ENCODE measurements around the gene ZNF526.
A peak's percentile ranks its signal among the peaks of the same experiment; 100 is the strongest.

Gene ZNF526

DNA sequence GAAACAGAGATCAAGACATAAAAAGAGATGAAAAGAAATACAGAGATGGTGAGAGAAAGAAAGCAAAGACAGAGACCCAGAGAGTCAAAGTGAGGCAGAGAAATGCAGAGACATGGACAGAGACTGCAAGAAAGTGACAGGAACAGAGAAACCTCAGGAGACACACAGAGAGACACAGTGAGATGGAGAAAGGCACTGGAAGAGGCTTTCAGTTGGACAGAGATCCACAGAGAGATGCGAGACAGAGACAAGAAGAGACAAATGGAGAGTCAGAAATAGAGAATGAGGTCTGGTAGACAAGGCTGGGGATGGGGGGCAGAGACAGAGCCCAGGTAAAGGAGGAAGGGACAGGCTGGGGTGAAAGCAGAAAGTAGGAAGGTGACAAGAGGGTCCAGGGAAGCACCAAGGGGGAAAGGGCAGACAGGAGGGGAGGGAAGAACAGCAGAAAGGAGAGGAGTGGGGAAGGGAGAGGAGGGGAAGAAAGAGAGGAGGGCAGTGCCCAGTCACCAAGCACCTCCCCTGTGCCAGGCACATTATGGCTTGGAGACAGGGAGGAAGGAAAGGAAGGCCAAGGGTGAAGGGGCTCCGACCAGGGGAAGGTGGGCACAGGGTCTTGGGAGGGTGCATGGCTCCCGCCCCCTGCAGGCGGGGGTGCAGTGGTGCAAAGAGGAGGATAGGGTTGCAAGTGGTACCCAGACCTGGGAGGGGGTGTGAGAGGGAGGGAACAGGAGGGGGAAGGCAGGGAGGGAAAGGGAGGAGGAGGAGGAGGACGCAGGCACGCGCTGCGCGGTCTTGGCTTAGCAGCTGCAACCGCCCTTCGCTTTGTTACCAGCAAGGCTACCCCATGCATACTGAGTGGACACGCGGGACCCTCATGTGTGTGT is 41.1 kb upstream of the ZNF526 start:
- Histone ChIP-seq H3K4me3 (ENCODE audit: low read length) (no peak overlapping the region), H3K9me3 (ENCODE audit: insufficient read depth, low read depth, low read length) (no peaks in the 10 kb centered on the region), H3K9ac (ENCODE audit: low read depth, low read length) (no peak overlapping the region), H3K4me1 (ENCODE audit: insufficient read depth, low read length) (peaks cover 2% of the 10 kb centered on the region; the same call in 1 of the 2 replicates), H3K27ac (ENCODE audit: low read length) (no peak overlapping the region), H3K36me3 (ENCODE audit: insufficient read depth, low read depth, low read length) (no peaks in the 10 kb centered on the region), H3K27me3 (ENCODE audit: insufficient read depth, low read length) (peaks cover 88% of the 10 kb centered on the region)

DNA sequence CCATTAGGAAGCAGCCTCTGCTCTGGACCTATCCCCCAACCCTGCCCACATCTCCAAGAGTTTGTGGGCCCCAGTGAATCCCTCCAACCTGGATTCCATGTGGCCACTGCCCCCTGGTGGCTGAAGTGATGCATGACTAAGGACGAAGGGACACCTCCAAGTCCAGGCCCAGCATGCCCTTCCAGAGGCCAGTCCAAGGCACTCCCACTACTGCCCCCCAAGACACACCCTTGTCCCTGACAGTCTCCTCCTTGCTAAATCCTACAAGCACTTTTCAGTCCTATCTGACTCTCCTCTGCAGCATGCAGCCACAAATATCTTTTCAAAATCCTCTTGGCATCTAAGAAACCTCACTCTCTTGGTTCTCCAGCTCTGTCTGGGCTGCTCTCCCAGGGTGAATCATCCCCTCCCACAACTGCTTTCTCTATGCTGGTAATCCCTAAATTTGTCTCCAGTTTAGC is 35.7 kb upstream of the ZNF526 start:
- Histone ChIP-seq H3K27me3 (ENCODE audit: insufficient read depth, low read length) (peaks cover 41% of the 10 kb centered on the region), H3K4me1 (ENCODE audit: insufficient read depth, low read length) (no peaks in the 10 kb centered on the region; the same call in 1 of the 2 replicates)

DNA sequence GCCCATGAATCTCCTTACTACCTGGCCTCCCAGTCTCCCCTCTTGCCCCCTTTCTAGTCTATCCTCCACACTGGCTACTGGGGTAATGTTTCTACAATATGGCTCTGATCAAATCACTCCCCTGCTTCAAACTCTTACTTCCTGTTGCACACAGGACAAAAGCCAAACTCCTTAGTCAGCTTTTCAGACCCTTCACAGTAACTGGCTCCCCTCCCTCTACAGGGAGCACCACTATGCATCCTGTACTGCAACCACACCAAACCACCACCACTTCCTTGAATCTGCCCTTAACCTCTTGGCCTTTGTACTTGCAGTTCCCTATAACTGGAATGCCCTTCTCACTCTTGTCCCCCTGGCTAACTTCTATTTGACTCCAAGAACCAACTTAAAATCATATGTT is 34.8 kb upstream of the ZNF526 start:
- Histone ChIP-seq H3K9me3 (ENCODE audit: insufficient read depth, low read depth, low read length) (no peaks in the 10 kb centered on the region), H3K36me3 (ENCODE audit: insufficient read depth, low read depth, low read length) (no peaks in the 10 kb centered on the region), H3K4me1 (ENCODE audit: insufficient read depth, low read length) (no peaks in the 10 kb centered on the region), H3K9ac (ENCODE audit: low read depth, low read length) (no peak overlapping the region), H3K27me3 (ENCODE audit: insufficient read depth, low read length) (peaks cover 32% of the 10 kb centered on the region), H3K27ac (ENCODE audit: low read length) (no peak overlapping the region), H3K4me3 (ENCODE audit: low read length) (no peak overlapping the region)

More for the DNA sequence above, 35.7 kb upstream of the ZNF526 start:
- no peak overlapping the region for H3K4me3 ChIP-seq (ENCODE audit: low read length)
- H3K36me3 ChIP-seq (ENCODE audit: insufficient read depth, low read depth, low read length), result no peaks in the 10 kb centered on the region
- no peak overlapping the region for H3K27ac ChIP-seq (ENCODE audit: low read length)
- no peaks in the 10 kb centered on the region for H3K9me3 ChIP-seq (ENCODE audit: insufficient read depth, low read depth, low read length)
- no peak overlapping the region for H3K9ac ChIP-seq (ENCODE audit: low read depth, low read length)

DNA sequence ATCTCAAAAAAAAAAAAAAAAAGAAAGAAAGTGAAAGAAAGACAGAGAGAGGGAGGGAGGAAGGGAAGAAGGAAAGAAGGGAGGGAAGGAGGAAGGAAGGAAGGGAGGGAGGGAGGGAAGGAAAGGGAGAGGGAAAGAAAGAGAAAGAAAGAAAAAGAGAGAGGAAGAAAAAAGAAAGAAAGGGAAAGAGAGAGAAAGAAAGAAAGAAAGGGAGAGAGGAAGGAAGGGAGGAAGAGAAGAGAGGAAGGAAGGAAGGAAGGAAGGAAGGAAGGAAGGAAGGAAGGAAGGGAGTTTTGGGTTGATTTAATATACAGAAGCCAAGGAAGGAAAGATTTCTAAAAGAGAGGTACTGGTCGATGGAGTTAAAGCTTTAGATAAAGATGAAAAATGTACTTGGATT is 31.4 kb upstream of the ZNF526 start:
- Histone ChIP-seq H3K9me3 (ENCODE audit: insufficient read depth, low read depth, low read length) (no peaks in the 10 kb centered on the region), H3K4me1 (ENCODE audit: insufficient read depth, low read length) (no peaks in the 10 kb centered on the region), H3K4me3 (ENCODE audit: low read length) (no peak overlapping the region), H3K27ac (ENCODE audit: low read length) (no peak overlapping the region), H3K9ac (ENCODE audit: low read depth, low read length) (no peak overlapping the region), H3K36me3 (ENCODE audit: insufficient read depth, low read depth, low read length) (no peaks in the 10 kb centered on the region), H3K27me3 (ENCODE audit: insufficient read depth, low read length) (peaks cover 4% of the 10 kb centered on the region)

DNA sequence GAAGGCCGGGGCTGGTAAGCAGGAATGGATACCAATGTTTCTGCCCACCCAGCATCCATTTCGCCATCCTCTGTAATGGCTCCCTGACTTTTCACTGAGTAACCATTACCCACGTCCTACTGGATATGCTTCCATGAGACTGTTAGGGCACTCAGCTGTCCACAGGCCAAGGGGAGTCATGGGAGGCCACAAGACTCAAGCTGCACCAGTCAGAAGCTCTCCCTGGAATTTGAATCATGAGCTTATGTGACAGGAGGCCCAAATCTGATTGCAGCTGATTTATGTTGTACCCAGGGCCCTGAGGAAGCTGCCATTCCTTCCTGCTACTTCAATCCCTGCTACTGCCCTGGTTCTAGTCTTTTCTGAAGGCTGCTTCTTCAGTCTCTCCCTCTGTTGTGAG is 31.0 kb upstream of the ZNF526 start:
- Histone ChIP-seq H3K4me3 (ENCODE audit: low read length) (no peak overlapping the region), H3K27me3 (ENCODE audit: insufficient read depth, low read length) (peaks cover 4% of the 10 kb centered on the region), H3K9ac (ENCODE audit: low read depth, low read length) (no peak overlapping the region), H3K36me3 (ENCODE audit: insufficient read depth, low read depth, low read length) (no peaks in the 10 kb centered on the region), H3K9me3 (ENCODE audit: insufficient read depth, low read depth, low read length) (no peaks in the 10 kb centered on the region), H3K4me1 (ENCODE audit: insufficient read depth, low read length) (no peaks in the 10 kb centered on the region), H3K27ac (ENCODE audit: low read length) (no peak overlapping the region)

DNA sequence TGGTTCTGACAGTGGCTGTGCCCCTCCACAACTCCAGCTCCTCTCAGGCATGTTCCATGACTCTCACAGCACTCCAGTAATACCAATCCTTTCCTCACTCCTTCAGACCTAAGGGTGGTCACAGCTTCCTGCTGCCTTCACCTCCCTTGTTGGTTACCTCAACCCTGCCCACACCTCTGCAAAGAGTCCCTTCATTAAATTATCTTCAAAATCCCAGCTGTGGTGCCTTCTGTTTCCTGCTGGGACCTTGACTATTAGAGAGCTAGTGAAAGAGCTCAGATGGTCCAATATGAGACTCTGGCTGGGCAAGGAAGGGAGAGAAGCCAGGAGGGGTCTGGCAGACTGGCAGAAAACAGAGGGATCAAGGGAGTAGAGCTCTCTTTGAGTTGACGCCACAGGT is 28.8 kb upstream of the ZNF526 start:
- no peak overlapping the region for H3K9ac ChIP-seq (ENCODE audit: low read depth, low read length)
- H3K9me3 ChIP-seq (ENCODE audit: insufficient read depth, low read depth, low read length), result no peaks in the 10 kb centered on the region
- H3K27ac ChIP-seq (ENCODE audit: low read length), result no peak overlapping the region
- H3K4me1 ChIP-seq (ENCODE audit: insufficient read depth, low read length), result no peaks in the 10 kb centered on the region
- H3K36me3 ChIP-seq (ENCODE audit: insufficient read depth, low read depth, low read length), result no peaks in the 10 kb centered on the region
- H3K4me3 ChIP-seq (ENCODE audit: low read length), result no peak overlapping the region
- peaks cover 3% of the 10 kb centered on the region; the same call in 1 of the 2 replicates for H3K27me3 ChIP-seq (ENCODE audit: insufficient read depth, low read length)

DNA sequence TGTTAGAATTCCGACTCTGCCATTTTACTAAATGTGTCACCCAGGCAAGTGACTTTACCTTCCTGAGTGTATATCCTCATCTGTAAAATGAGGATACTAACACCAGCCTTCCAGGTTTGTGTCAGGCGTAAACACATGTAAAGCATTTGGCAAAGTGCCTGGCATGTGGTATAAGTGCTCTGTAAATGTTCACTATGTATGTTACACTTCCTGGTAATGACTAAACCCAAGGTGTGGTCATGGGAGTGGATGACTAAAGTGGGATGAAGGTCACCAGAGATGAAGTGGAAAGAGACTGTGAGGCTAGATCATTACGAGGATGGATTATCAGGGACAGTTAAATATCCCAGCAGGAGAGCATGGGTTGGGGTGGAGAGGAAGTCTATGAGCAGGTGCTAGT is 28.3 kb upstream of the ZNF526 start:
- H3K4me1 ChIP-seq (ENCODE audit: insufficient read depth, low read length), result no peaks in the 10 kb centered on the region; the same call in 1 of the 2 replicates
- no peaks in the 10 kb centered on the region for H3K9me3 ChIP-seq (ENCODE audit: insufficient read depth, low read depth, low read length)
- no peaks in the 10 kb centered on the region for H3K36me3 ChIP-seq (ENCODE audit: insufficient read depth, low read depth, low read length)
- no peaks in the 10 kb centered on the region for H3K27me3 ChIP-seq (ENCODE audit: insufficient read depth, low read length)
- H3K4me3 ChIP-seq (ENCODE audit: low read length), result no peak overlapping the region
- H3K9ac ChIP-seq (ENCODE audit: low read depth, low read length), result no peak overlapping the region
- no peak overlapping the region for H3K27ac ChIP-seq (ENCODE audit: low read length)

DNA sequence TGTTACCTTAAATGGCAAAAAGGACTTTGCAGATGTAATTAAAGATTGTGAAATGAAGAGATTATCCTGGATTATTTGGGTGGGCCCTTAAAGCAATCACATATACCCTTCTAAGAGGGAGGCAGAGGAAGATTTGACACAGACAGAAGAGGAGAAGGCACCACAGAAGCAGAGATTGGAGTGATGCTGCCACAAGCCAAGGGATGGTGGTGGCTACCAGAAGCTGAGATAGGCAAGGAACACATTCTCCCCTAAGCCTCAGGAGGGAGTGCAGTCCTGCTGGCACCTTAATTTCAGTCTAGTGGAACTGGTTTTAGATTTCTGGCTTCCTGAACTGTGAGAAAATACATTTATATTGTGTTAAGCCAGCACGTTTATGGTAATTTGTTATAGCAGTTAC is 26.8 kb upstream of the ZNF526 start:
- no peaks in the 10 kb centered on the region for H3K9me3 ChIP-seq (ENCODE audit: insufficient read depth, low read depth, low read length)
- H3K27ac ChIP-seq (ENCODE audit: low read length), result no peak overlapping the region
- H3K4me1 ChIP-seq (ENCODE audit: insufficient read depth, low read length), result peaks cover 5% of the 10 kb centered on the region; the same call in 1 of the 2 replicates
- H3K27me3 ChIP-seq (ENCODE audit: insufficient read depth, low read length), result no peaks in the 10 kb centered on the region
- no peak overlapping the region for H3K4me3 ChIP-seq (ENCODE audit: low read length)
- H3K36me3 ChIP-seq (ENCODE audit: insufficient read depth, low read depth, low read length), result no peaks in the 10 kb centered on the region
- no peak overlapping the region for H3K9ac ChIP-seq (ENCODE audit: low read depth, low read length)

DNA sequence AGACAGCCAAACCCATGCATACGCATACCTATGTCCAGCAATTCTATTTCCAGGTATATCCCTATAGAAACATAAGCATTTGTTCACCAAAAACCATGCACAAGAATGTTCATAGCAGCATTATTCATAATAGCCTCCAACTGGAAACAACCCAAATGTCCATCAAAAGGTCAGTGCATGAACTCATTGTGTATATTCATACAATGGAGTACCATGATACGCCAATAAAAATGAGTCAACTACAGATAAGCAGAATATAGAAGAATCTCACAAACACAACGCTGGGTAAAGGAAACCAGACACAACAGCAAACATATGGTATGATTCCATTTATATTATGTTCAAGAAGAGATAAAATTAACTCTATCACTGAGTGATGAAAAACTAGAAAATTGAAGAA is 26.4 kb upstream of the ZNF526 start:
- Histone ChIP-seq H3K36me3 (ENCODE audit: insufficient read depth, low read depth, low read length) (peaks cover 3% of the 10 kb centered on the region), H3K4me1 (ENCODE audit: insufficient read depth, low read length) (peaks cover 5% of the 10 kb centered on the region; the same call in 1 of the 2 replicates), H3K9me3 (ENCODE audit: insufficient read depth, low read depth, low read length) (no peaks in the 10 kb centered on the region), H3K9ac (ENCODE audit: low read depth, low read length) (no peak overlapping the region), H3K27ac (ENCODE audit: low read length) (no peak overlapping the region), H3K4me3 (ENCODE audit: low read length) (no peak overlapping the region), H3K27me3 (ENCODE audit: insufficient read depth, low read length) (no peaks in the 10 kb centered on the region)

DNA sequence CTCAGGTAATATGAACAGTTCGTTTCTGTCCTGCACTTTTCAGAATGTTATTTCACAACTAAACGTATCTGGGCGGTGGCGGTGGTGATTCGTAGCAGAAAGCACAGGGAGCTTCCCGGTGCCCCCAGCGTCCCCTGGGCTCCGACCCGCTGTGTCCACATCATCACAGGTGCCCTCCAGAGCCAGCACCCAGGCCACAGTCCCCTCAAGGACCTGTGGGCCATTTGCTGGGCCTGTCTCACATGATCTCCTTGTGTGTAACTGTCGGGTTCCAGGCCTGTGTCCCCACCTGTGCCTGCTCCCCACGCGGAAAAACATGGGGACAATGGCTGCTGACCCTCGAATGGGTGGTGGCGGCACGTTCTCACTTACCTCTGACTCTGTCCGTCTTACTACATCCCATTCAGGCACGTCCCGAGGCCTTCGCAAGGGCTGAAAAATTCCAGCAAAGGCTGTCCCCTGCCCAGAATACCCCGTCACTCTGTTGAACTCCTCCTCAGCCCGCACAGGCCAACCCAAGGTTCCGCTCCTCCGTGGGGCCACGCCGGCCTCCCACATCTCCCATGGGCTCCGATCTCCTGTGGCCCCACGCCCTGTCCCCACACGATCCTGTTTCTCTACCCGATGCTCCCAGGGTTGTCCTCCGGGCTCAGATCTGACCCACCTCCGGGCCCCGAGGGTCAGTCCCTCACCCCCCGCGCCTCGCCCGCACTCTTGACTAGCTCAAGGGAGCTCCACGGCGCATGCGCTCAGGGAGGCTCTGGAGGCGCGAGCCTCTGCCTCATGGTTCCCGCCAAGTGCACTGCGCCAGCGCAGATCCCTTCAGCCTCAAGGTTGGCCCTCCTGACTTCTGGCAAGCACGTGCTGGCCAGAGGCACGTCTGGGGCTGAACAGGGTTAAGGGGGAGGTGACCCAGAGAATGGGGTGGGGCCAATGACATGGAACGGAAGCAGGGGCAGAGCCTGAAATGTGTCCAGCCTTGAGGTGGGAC is 23.8 kb upstream of the ZNF526 start:
- Histone ChIP-seq H3K36me3 (ENCODE audit: insufficient read depth, low read depth, low read length) (peaks cover 26% of the 10 kb centered on the region), H3K9ac (ENCODE audit: low read depth, low read length) (no peak overlapping the region), H3K27me3 (ENCODE audit: insufficient read depth, low read length) (no peaks in the 10 kb centered on the region), H3K4me3 (ENCODE audit: low read length) (no peak overlapping the region), H3K9me3 (ENCODE audit: insufficient read depth, low read depth, low read length) (no peaks in the 10 kb centered on the region), H3K4me1 (ENCODE audit: insufficient read depth, low read length) (peaks cover 5% of the 10 kb centered on the region; the same call in 1 of the 2 replicates), H3K27ac (ENCODE audit: low read length) (no peak overlapping the region)

DNA sequence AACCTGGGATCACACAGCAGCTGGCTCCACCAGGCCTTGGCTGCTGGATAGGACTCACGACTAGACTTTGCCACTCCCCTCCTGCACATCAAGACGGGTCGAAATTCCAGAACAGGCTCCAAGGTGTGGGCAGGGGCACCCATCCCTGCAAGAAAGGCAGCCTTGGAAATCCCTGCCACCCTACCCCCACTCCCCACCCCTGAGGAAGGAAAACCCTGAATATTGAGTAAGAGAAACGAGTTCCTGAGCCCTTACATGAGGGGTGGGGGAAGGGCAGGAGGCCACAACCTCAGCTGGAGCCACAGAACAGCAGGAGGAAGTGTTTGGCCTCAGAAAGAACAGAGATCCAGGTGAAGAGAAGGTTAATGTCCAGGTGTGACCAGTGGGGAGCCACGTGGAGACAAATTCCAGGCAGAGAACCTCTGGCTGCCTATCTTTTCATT is 22.7 kb upstream of the ZNF526 start:
- Histone ChIP-seq H3K4me3 (ENCODE audit: low read length) (no peak overlapping the region), H3K4me1 (ENCODE audit: insufficient read depth, low read length) (peaks cover 5% of the 10 kb centered on the region; the same call in 1 of the 2 replicates), H3K27ac (ENCODE audit: low read length) (no peak overlapping the region), H3K9me3 (ENCODE audit: insufficient read depth, low read depth, low read length) (no peaks in the 10 kb centered on the region), H3K9ac (ENCODE audit: low read depth, low read length) (peak overlapping the region; percentile 3; the same call in 1 of the 2 replicates), H3K36me3 (ENCODE audit: insufficient read depth, low read depth, low read length) (peaks cover 37% of the 10 kb centered on the region), H3K27me3 (ENCODE audit: insufficient read depth, low read length) (no peaks in the 10 kb centered on the region)
